ENCODE measurements around the gene IL13.
"Not testable (repeated sequence)": the region's sequence is repeated elsewhere in the genome, so short reads cannot be mapped to it uniquely, and the experiment has no call there.

The IL13 gene

GRCh38 chr5:132691755-132692631, 34.0 kb downstream of the IL13 start:
- DNase-seq: not testable (repeated sequence)

GRCh38 chr5:132692632-132692967, 34.6 kb downstream of the IL13 start:
- no peak for DNase-seq

GRCh38 chr5:132695956-132696355, 38.0 kb downstream of the IL13 start:
- no peak for DNase-seq

- no peak for DNase-seq
Measured at GRCh38 chr5:132704875-132705274, 46.9 kb downstream of the IL13 start.

GRCh38 chr5:132708645-132709044, 50.7 kb downstream of the IL13 start:
- peak in 2 of 4 experiments; percentile 5 to 20 for DNase-seq

Data from suppressor macrophage (primary cell).